Esophagus muscularis mucosa (tissue), 4 donors: Measurements from ENCODE around the gene TEX29. TPM values are rescaled to one million over a fixed set of nuclear protein-coding genes. Genes with fewer than 3 reads are reported as not detected.

Experiments
- DNase-seq: peaks from one replicate; pipeline ENCODE4 v3.0.0-alpha.2; 2017; ENCODE audit errors: extremely low spot score
- H3K27ac ChIP-seq, 4 donors: fragments of 200-600 bp; sonication (generic); replicated peaks in 1 of 4; 1 replicate in 3 of 4; 2 replicates in 1 of 4; pipeline ENCODE4 v1.5.1; 2016 to 2019; ENCODE audit warnings: mild to moderate bottlenecking in 1 of 4
- H3K27me3 ChIP-seq, 4 donors: fragments of 200-600 bp; sonication (generic); one replicate each; pipeline versions ENCODE4 v1.5.1 to v1.6.0; 2016 to 2019
- H3K36me3 ChIP-seq, 4 donors: fragments of 200-600 bp; sonication (generic); one replicate each; pipeline ENCODE4 v1.5.1; 2016 to 2019
- H3K4me1 ChIP-seq, 4 donors: fragments of 200-600 bp; sonication (generic); one replicate each; pipeline ENCODE4 v1.5.1; 2016 to 2019
- H3K4me3 ChIP-seq, 4 donors: fragments of 200-600 bp; sonication (generic); 1 replicate in 2 of 4; 2 replicates in 2 of 4; pipeline ENCODE4 v1.5.1; 2016 to 2019; ENCODE audit warnings: mild to moderate bottlenecking in 4 of 4, moderate library complexity in 1 of 4
- H3K9me3 ChIP-seq, 4 donors: fragments of 200-600 bp; sonication (generic); 1 replicate in 3 of 4; 2 replicates in 1 of 4; pipeline ENCODE4 v1.5.1; 2016 to 2019
- EP300 ChIP-seq: sonication (generic); formaldehyde crosslinking; IDR thresholded peaks from one replicate; pipeline ENCODE4 v1.6.1; 2017; ENCODE audit warnings: antibody characterized with exemption
- POLR2A ChIP-seq: fragments of 450-650 bp; IDR thresholded peaks from one replicate; pipeline ENCODE4 v1.6.1; 2017; ENCODE audit warnings: antibody characterized with exemption, moderate library complexity, mild to moderate bottlenecking, low read depth
- POLR2AphosphoS5 ChIP-seq, 2 donors: sonication (generic); formaldehyde crosslinking; IDR thresholded peaks; one replicate each; pipeline ENCODE4 v1.6.1; 2017; ENCODE audit warnings: antibody characterized with exemption in 2 of 2
- WGBS: methylation state at CpG from one replicate; pipeline ENCODE4 v1.1.5; 2018; 5-methylcytosine and 5-hydroxymethylcytosine counted together
- intact Hi-C: fragments of 100-400 bp; cut with DNase I; formaldehyde crosslinking; loops from one replicate; pipeline ENCODE4 v1.15.1; 2023
- total RNA-seq, 4 donors: library from RNA; depleted of rRNA; stranded (reverse); fragments of >200 nt; gene quantifications; one replicate each; pipeline versions ENCODE4 v1.1.0 to v1.2.1, GENCODE V29; 2016
- TF ChIP-seq, protein P1 (sequence below), 3 experiments: fragments of 200-600 bp in 2 of 3; fragments of 450-650 bp in 1 of 3; sonication (generic) in 2 of 3; IDR thresholded peaks; one replicate each; pipeline ENCODE4 v1.5.1; 2017 to 2019; ENCODE audit warnings: antibody characterized with exemption in 3 of 3, mild to moderate bottlenecking in 2 of 3, moderate library complexity in 1 of 3

TEX29 gene
- total RNA-seq, 4 donors from 2014 or later, result 0.83 to 0.99 TPM; not detected in 2

GRCh38 chr13:111327730-111328573 lies 7.5 kb downstream of the TEX29 start:
- no peaks in the 10 kb centered on the region for H3K9me3 ChIP-seq
- no peaks in the 10 kb centered on the region for H3K4me1 ChIP-seq
- no peak overlapping the region for H3K27ac ChIP-seq
- H3K4me3 ChIP-seq, result no peak overlapping the region
- TF ChIP-seq POLR2AphosphoS5 (IDR thresholded peaks at IDR 0.05) (no peak), EP300 (no peak), POLR2A (no peak)
- TF ChIP-seq, protein P1, sequence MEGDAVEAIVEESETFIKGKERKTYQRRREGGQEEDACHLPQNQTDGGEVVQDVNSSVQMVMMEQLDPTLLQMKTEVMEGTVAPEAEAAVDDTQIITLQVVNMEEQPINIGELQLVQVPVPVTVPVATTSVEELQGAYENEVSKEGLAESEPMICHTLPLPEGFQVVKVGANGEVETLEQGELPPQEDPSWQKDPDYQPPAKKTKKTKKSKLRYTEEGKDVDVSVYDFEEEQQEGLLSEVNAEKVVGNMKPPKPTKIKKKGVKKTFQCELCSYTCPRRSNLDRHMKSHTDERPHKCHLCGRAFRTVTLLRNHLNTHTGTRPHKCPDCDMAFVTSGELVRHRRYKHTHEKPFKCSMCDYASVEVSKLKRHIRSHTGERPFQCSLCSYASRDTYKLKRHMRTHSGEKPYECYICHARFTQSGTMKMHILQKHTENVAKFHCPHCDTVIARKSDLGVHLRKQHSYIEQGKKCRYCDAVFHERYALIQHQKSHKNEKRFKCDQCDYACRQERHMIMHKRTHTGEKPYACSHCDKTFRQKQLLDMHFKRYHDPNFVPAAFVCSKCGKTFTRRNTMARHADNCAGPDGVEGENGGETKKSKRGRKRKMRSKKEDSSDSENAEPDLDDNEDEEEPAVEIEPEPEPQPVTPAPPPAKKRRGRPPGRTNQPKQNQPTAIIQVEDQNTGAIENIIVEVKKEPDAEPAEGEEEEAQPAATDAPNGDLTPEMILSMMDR (IDR thresholded peaks at IDR 0.05), result no peak
- H3K27me3 ChIP-seq, result peaks cover 0 to 4% (median 0%) of the 10 kb centered on the region in 4 donors
- peak; percentile 89 for DNase-seq
- no peaks in the 10 kb centered on the region for H3K36me3 ChIP-seq
- 91% methylated on average over 31 of the region's 32 CpGs for WGBS
- intact Hi-C loops, result no loop called here

GRCh38 chr13:111328574-111329410 lies 8.3 kb downstream of the TEX29 start:
- Histone ChIP-seq H3K9me3 (no peaks in the 10 kb centered on the region), H3K4me1 (no peaks in the 10 kb centered on the region), H3K27me3 (peaks cover 0 to 4% (median 0%) of the 10 kb centered on the region in 4 donors), H3K27ac (no peak overlapping the region), H3K36me3 (no peaks in the 10 kb centered on the region), H3K4me3 (no peak overlapping the region)
- WGBS, result 90% methylated on average over 26 of the region's 30 CpGs
- TF ChIP-seq POLR2AphosphoS5 (IDR thresholded peaks at IDR 0.05) (no peak), EP300 (no peak), POLR2A (no peak)
- TF ChIP-seq, protein P1 (IDR thresholded peaks at IDR 0.05), result no peak
- DNase-seq, result no peak
- intact Hi-C loops, result no loop called here

- Histone ChIP-seq H3K27ac (no peak overlapping the region), H3K9me3 (no peaks in the 10 kb centered on the region), H3K27me3 (no peaks in the 10 kb centered on the region), H3K4me1 (no peaks in the 10 kb centered on the region), H3K4me3 (no peak overlapping the region), H3K36me3 (no peaks in the 10 kb centered on the region)
- intact Hi-C loops, result no loop called here
- TF ChIP-seq, protein P1 (IDR thresholded peaks at IDR 0.05), result no peak
- TF ChIP-seq EP300 (no peak), POLR2AphosphoS5 (IDR thresholded peaks at IDR 0.05) (no peak), POLR2A (no peak)
- DNase-seq, result no peak
- 80% methylated on average over 7 of the region's 7 CpGs for WGBS
Observed at GRCh38 chr13:111329641-111330040, 9.2 kb downstream of the TEX29 start.

- intact Hi-C loops, result no loop called here
- Histone ChIP-seq H3K27ac (no peak overlapping the region), H3K4me3 (no peak overlapping the region), H3K9me3 (no peaks in the 10 kb centered on the region), H3K36me3 (no peaks in the 10 kb centered on the region), H3K27me3 (no peaks in the 10 kb centered on the region), H3K4me1 (no peaks in the 10 kb centered on the region)
- TF ChIP-seq, protein P1 (IDR thresholded peaks at IDR 0.05), result no peak
- no peak for TF ChIP-seq POLR2AphosphoS5 (IDR thresholded peaks at IDR 0.05)
- no peak for TF ChIP-seq EP300
- no peak for TF ChIP-seq POLR2A
- WGBS, result 45% methylated on average over 11 of the region's 11 CpGs
- no peak for DNase-seq
Observed at GRCh38 chr13:111330066-111330610, 9.7 kb downstream of the TEX29 start.
